MCF 10A (cell line): Measurements from ENCODE around the gene METTL13. TPM values are rescaled to one million over a fixed set of nuclear protein-coding genes. Genes with fewer than 3 reads are reported as not detected.

ENCODE experiments used
- BruUV-seq: library from RNA; stranded (reverse); fragments of 400-500 nt; replicated peaks from 2 replicates; lab custom pipeline; 2021; lab: Mats Ljungman, UMichigan
- CTCF ChIA-PET: fragments of 300-600 bp; sonication (Branson Sonifier 250); formaldehyde crosslinking; extraction: SDS; loops from one replicate; lab custom pipeline; 2021; ENCODE audit warnings: antibody characterized with exemption, inconsistent platforms; lab: Yijun Ruan, JAX
- POLR2A ChIA-PET: fragments of 300-600, 350-650 bp; sonication (Branson Sonifier 250); formaldehyde crosslinking; extraction: SDS; loops from one replicate; lab custom pipeline; 2020; ENCODE audit warnings: antibody characterized with exemption, inconsistent platforms; lab: Yijun Ruan, JAX
- DNase-seq: peaks from one replicate; pipeline ENCODE4 v3.0.0-alpha.2; 2018; ENCODE audit not compliant: unreplicated experiment
- H3K27ac Mint-ChIP-seq: one replicate; pipeline ENCODE4 v1.8.0; 2022; ENCODE audit warnings: mild to moderate bottlenecking, low read depth, mixed read lengths; ENCODE audit not compliant: unreplicated experiment
- H3K27me3 Mint-ChIP-seq: one replicate; pipeline ENCODE4 v1.8.0; 2022; ENCODE audit warnings: mixed read lengths; ENCODE audit not compliant: insufficient read depth, unreplicated experiment
- H3K36me3 Mint-ChIP-seq: one replicate; pipeline ENCODE4 v1.8.0; 2022; ENCODE audit warnings: mild to moderate bottlenecking, moderate library complexity, mixed read lengths; ENCODE audit not compliant: insufficient read depth, unreplicated experiment
- H3K4me1 Mint-ChIP-seq: one replicate; pipeline ENCODE4 v1.8.0; 2022; ENCODE audit warnings: mixed read lengths; ENCODE audit not compliant: insufficient read depth, unreplicated experiment
- H3K4me3 Mint-ChIP-seq: one replicate; pipeline ENCODE4 v1.8.0; 2022; ENCODE audit warnings: mild to moderate bottlenecking, moderate library complexity, mixed read lengths; ENCODE audit not compliant: unreplicated experiment
- H3K9me3 Mint-ChIP-seq: one replicate; pipeline ENCODE4 v1.8.0; 2022; ENCODE audit warnings: mixed read lengths; ENCODE audit not compliant: unreplicated experiment
- CTCF ChIP-seq: fragments of 200-600 bp; IDR thresholded peaks from one replicate; pipeline ENCODE4 v1.8.0; 2022; ENCODE audit warnings: antibody characterized with exemption, mild to moderate bottlenecking; ENCODE audit not compliant: unreplicated experiment
- intact Hi-C: fragments of 100-400 bp; cut with micrococcal nuclease; formaldehyde crosslinking; loops from 2 replicates; pipeline ENCODE4 v1.14.1; 2022
- total RNA-seq: library from RNA; stranded (reverse); gene quantifications from 2 replicates; pipeline ENCODE4 v1.2.3, GENCODE V29; 2022

METTL13 gene
- total RNA-seq, 1 experiment from 2014 or later, result 30.7 TPM

GRCh38 chr1:171758011-171758410 lies 23.4 kb upstream of the METTL13 start:
- H3K4me1 Mint-ChIP-seq, result peaks cover 10% of the 10 kb centered on the region
- ChIA-PET POLR2A (interaction anchor here (0.6 to 5.4 kb wide), 4 partner anchors 15 to 23 kb away, joined by 3 to 42 read pairs (median 6); partner anchors contain the start of genes METTL13 and VAMP4), CTCF (interaction anchor here (0.6 to 0.8 kb wide), 2 partner anchors 17 to 984 kb away, joined by 3 to 4 read pairs; no protein-coding TSS in a partner anchor)
- no peak overlapping the region for H3K4me3 Mint-ChIP-seq
- no peak for TF ChIP-seq CTCF
- BruUV-seq, result no TSS peak
- peak overlapping the region; percentile 16 for H3K27ac Mint-ChIP-seq
- DNase-seq, result no peak
- H3K36me3 Mint-ChIP-seq, result no peaks in the 10 kb centered on the region
- intact Hi-C loops, result no loop called here
- no peaks in the 10 kb centered on the region for H3K27me3 Mint-ChIP-seq
- H3K9me3 Mint-ChIP-seq, result peaks cover 19% of the 10 kb centered on the region

GRCh38 chr1:171762143-171762563 lies 19.3 kb upstream of the METTL13 start:
- H3K4me3 Mint-ChIP-seq, result no peak overlapping the region
- no TSS peak for BruUV-seq
- no peak overlapping the region for H3K27ac Mint-ChIP-seq
- ChIA-PET CTCF (interaction anchor here (0.6 to 1.1 kb wide), 4 partner anchors 38 to 222 kb away, joined by 3 read pairs; no protein-coding TSS in a partner anchor), POLR2A (interaction anchor here (1.1 to 5.4 kb wide), 2 partner anchors 19 to 20 kb away, joined by 4 to 42 read pairs; partner anchors contain the start of genes METTL13 and VAMP4)
- DNase-seq, result no peak
- intact Hi-C loops, result no loop called here
- H3K9me3 Mint-ChIP-seq, result no peaks in the 10 kb centered on the region
- H3K27me3 Mint-ChIP-seq, result no peaks in the 10 kb centered on the region
- no peaks in the 10 kb centered on the region for H3K4me1 Mint-ChIP-seq
- no peaks in the 10 kb centered on the region for H3K36me3 Mint-ChIP-seq
- no peak for TF ChIP-seq CTCF

- H3K27ac Mint-ChIP-seq, result no peak overlapping the region
- ChIA-PET CTCF (no interaction called here), POLR2A (no interaction called here)
- no TSS peak for BruUV-seq
- DNase-seq, result no peak
- H3K9me3 Mint-ChIP-seq, result no peaks in the 10 kb centered on the region
- no peaks in the 10 kb centered on the region for H3K4me1 Mint-ChIP-seq
- TF ChIP-seq CTCF, result no peak
- H3K4me3 Mint-ChIP-seq, result no peak overlapping the region
- no peaks in the 10 kb centered on the region for H3K36me3 Mint-ChIP-seq
- intact Hi-C loops, result no loop called here
- no peaks in the 10 kb centered on the region for H3K27me3 Mint-ChIP-seq
Observed at GRCh38 chr1:171763764-171764163, 17.7 kb upstream of the METTL13 start.

DNA sequence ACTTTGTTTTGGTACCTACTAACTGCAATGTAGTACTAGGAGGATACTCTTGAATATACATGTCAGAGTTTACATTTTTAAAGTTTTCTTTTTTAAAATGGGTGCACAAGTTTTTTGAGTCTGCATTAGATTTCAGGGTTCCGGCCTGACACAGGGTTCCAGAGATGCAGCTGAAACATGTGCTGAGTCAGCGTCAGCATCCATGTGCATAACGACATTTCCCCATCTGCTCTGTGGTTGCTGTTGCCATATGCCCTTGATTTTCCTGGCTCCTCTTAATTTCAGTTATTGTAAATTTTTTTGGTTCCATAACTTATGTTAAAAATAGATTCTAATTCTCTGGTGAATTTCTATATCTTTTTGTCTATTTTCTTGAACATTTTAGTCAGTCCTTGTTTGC lies 12.3 kb upstream of the METTL13 start:
- no peak for DNase-seq
- no peaks in the 10 kb centered on the region for H3K4me1 Mint-ChIP-seq
- no peak overlapping the region for H3K4me3 Mint-ChIP-seq
- peaks cover 17% of the 10 kb centered on the region for H3K27me3 Mint-ChIP-seq
- H3K27ac Mint-ChIP-seq, result no peak overlapping the region
- POLR2A ChIA-PET, result interaction anchor here (4.5 kb wide), 1 partner anchor 12 kb away, joined by 31 read pairs; the partner anchor contains the start of gene METTL13
- intact Hi-C loops, result no loop called here
- CTCF ChIA-PET, result no interaction called here
- no peak for TF ChIP-seq CTCF
- no peaks in the 10 kb centered on the region for H3K36me3 Mint-ChIP-seq
- no peaks in the 10 kb centered on the region for H3K9me3 Mint-ChIP-seq
- BruUV-seq, result no TSS peak
